GM12878 (cell line): ENCODE data around the gene CDH1. TPM values are rescaled to one million over a fixed set of nuclear protein-coding genes. Genes with fewer than 3 reads are reported as not detected.

Experiments
- ATAC-seq: fragments of 200-7000 bp; cut with Tn5 transposase; 3 replicates; pipeline ENCODE4 v1.9.1; 2020; ENCODE audit warnings: mild to moderate bottlenecking, moderate library complexity
- BruUV-seq: library from RNA; stranded (reverse); fragments of 400-500 nt; replicated peaks from 2 replicates; lab custom pipeline; 2021; lab: Mats Ljungman, UMichigan
- CTCF ChIA-PET: fragments of 300-600 bp; sonication (Branson Sonifier 250); formaldehyde crosslinking; extraction: SDS; loops from one replicate; lab custom pipeline; 2021; ENCODE audit warnings: inconsistent platforms; lab: Yijun Ruan, JAX
- POLR2A ChIA-PET: fragments of 350-600 bp; formaldehyde crosslinking; extraction: SDS; loops from one replicate; lab custom pipeline; 2021; ENCODE audit warnings: inconsistent platforms; lab: Charles Lee
- RAD21 ChIA-PET: fragments of 300-600 bp; sonication (Branson Sonifier 250); formaldehyde crosslinking; loops from one replicate; lab custom pipeline; 2023; ENCODE audit warnings: antibody characterized with exemption; ENCODE audit not compliant: unreplicated experiment; lab: Charles Lee
- SMC1A ChIA-PET: fragments of 300-600 bp; sonication (Branson Sonifier 250); formaldehyde crosslinking; loops from one replicate; lab custom pipeline; 2023; ENCODE audit not compliant: unreplicated experiment, uncharacterized antibody; lab: Charles Lee
- DNase-seq: peaks from one replicate; pipeline ENCODE4 v3.0.0-alpha.2; 2011; ENCODE audit warnings: low read depth, low spot score
- FAIRE-seq: peaks from 3 replicates; lab custom pipeline; 2011; peaks lifted over from hg19 to GRCh38; lab: Jason Lieb, UNC
- H2AFZ ChIP-seq: 2 replicates; pipeline ENCODE4 v1.6.0; 2011; ENCODE audit warnings: low read depth, low read length, control low read depth; ENCODE audit not compliant: control insufficient read depth
- H3K27ac ChIP-seq: 2 replicates; pipeline ENCODE4 v1.5.1; 2011; ENCODE audit warnings: control low read depth; ENCODE audit not compliant: control insufficient read depth, insufficient read depth
- H3K27me3 ChIP-seq, 2 experiments: replicated peaks in 1 of 2; 2 replicates each; pipeline versions ENCODE4 v1.6.0 to v1.6.1; 2011; ENCODE audit warnings: low read length in 1 of 2; ENCODE audit not compliant: control insufficient read depth in 2 of 2, insufficient read depth in 2 of 2
- H3K36me3 ChIP-seq, 2 experiments: 2 replicates each; pipeline ENCODE4 v1.5.1; 2011; ENCODE audit warnings: low read length in 1 of 2; ENCODE audit not compliant: control insufficient read depth in 2 of 2, insufficient read depth in 2 of 2
- H3K4me1 ChIP-seq: 2 replicates; pipeline ENCODE4 v1.6.1; 2011; ENCODE audit warnings: mild to moderate bottlenecking, low read length, moderate library complexity, mixed read lengths; ENCODE audit not compliant: control insufficient read depth, insufficient read depth
- H3K4me2 ChIP-seq: 2 replicates; pipeline ENCODE4 v1.6.0; 2011; ENCODE audit warnings: control low read depth; ENCODE audit not compliant: control insufficient read depth, insufficient read depth
- H3K4me3 ChIP-seq: fragments of 200-600 bp; sonication (generic); 2 replicates; pipeline ENCODE4 v1.5.1; 2016
- H3K79me2 ChIP-seq: 2 replicates; pipeline ENCODE4 v1.6.0; 2011; ENCODE audit warnings: low read length; ENCODE audit not compliant: control insufficient read depth, insufficient read depth
- H3K9ac ChIP-seq: 2 replicates; pipeline ENCODE4 v1.8.0; 2011; ENCODE audit warnings: low read length, control low read depth, mixed read lengths; ENCODE audit not compliant: control insufficient read depth, insufficient read depth
- H3K9me3 ChIP-seq: replicated peaks from 3 replicates; pipeline ENCODE4 v1.5.1; 2011; ENCODE audit warnings: mild to moderate bottlenecking, low read length; ENCODE audit not compliant: control insufficient read depth, insufficient read depth
- H4K20me1 ChIP-seq: 2 replicates; pipeline ENCODE4 v1.6.0; 2011; ENCODE audit not compliant: control insufficient read depth, insufficient read depth
- BCL3 ChIP-seq: IDR thresholded peaks from 2 replicates; pipeline ENCODE4 v1.6.1; 2011; ENCODE audit warnings: borderline replicate concordance, low read depth, mild to moderate bottlenecking, moderate library complexity, low read length; ENCODE audit not compliant: insufficient read depth, poor library complexity, severe bottlenecking
- GABPA ChIP-seq: IDR thresholded peaks from 2 replicates; pipeline ENCODE4 v1.6.1; 2014; ENCODE audit warnings: antibody characterized with exemption, low read depth, mild to moderate bottlenecking, inconsistent platforms
- JUNB ChIP-seq: IDR thresholded peaks from 2 replicates; pipeline ENCODE4 v1.6.1; 2016; ENCODE audit warnings: antibody characterized with exemption, mild to moderate bottlenecking
- KAT2A ChIP-seq: conservative IDR thresholded peaks from 2 replicates; pipeline ENCODE4 v1.6.1; 2011; ENCODE audit warnings: low read depth, low read length; ENCODE audit not compliant: control insufficient read depth
- KDM1A ChIP-seq: fragments of 200-600 bp; sonication (generic); IDR thresholded peaks from 2 replicates; pipeline ENCODE4 v1.6.1; 2016; ENCODE audit warnings: borderline replicate concordance
- SMC3 ChIP-seq: IDR thresholded peaks from 2 replicates; pipeline ENCODE4 v1.6.1; 2011; ENCODE audit warnings: low read length, improper control_type of control experiment, borderline replicate concordance
- SRF ChIP-seq, 2 experiments: IDR thresholded peaks; 2 replicates each; pipeline ENCODE4 v1.6.1; 2011; ENCODE audit warnings: low read depth in 2 of 2, low read length in 2 of 2, mild to moderate bottlenecking in 1 of 2, moderate library complexity in 1 of 2
- SUZ12 ChIP-seq: fragments of 200-600 bp; sonication (generic); IDR thresholded peaks from one replicate; pipeline ENCODE4 v1.6.1; 2018; ENCODE audit warnings: antibody characterized with exemption, mild to moderate bottlenecking; ENCODE audit not compliant: unreplicated experiment
- TARDBP ChIP-seq: IDR thresholded peaks from 2 replicates; pipeline ENCODE4 v1.6.1; 2016; ENCODE audit warnings: borderline replicate concordance
- ZNF217 ChIP-seq: fragments of 450-650 bp; IDR thresholded peaks from 2 replicates; pipeline ENCODE4 v1.6.1; 2017; ENCODE audit warnings: antibody characterized with exemption, mild to moderate bottlenecking
- WGBS: methylation state at CpG from one replicate; pipeline ENCODE4 v1.1.6; 2016; ENCODE audit warnings: low lambda C conversion rate; ENCODE audit not compliant: insufficient replicate concordance, insufficient coverage; ENCODE audit errors: missing lambda C conversion rate; 5-methylcytosine and 5-hydroxymethylcytosine counted together
- in situ Hi-C: fragments of 300-500 bp; cut with MboI; formaldehyde crosslinking; loops from 9 replicates; pipeline ENCODE4 v1.14.3; 2018; ENCODE audit warnings: mixed read lengths
- intact Hi-C: fragments of 100-400 bp; cut with micrococcal nuclease; formaldehyde crosslinking; loops from one replicate; pipeline ENCODE4 v1.14.2; 2022; ENCODE audit not compliant: unreplicated experiment
- polyA plus RNA-seq, 11 experiments: library from polyadenylated mRNA; depleted of rRNA in 4 of 11; unstranded in 6 of 11; stranded (reverse) in 5 of 11; fragments of >200 nt; fragmentation: Nextera tagmentation in 4 of 11; fragmentation: Illumina TruSeq in 1 of 11; extraction: Ambion mirVana in 4 of 11; extraction: Trizol in 1 of 11; gene quantifications; 1 replicate in 1 of 11; 2 replicates in 10 of 11; pipeline versions ENCODE4 v1.2.1 to v1.2.3, GENCODE V29; 2011 to 2016; ENCODE audit warnings: inconsistent platforms in 2 of 11, missing spikeins in 2 of 11, low read depth in 1 of 11
- total RNA-seq, 4 experiments: library from RNA; depleted of rRNA in 3 of 4; stranded (reverse); fragments of >200 nt in 3 of 4; fragmentation: Illumina TruSeq in 1 of 4; extraction: Trizol in 1 of 4; gene quantifications; 2 replicates each; pipeline versions ENCODE4 v1.2.1 to v1.2.3, GENCODE V29; 2013 to 2021

Gene CDH1
- total and polyA plus RNA-seq, 10 of the 15 experiments (the other 5 are each of a cell fraction or from before 2014, with no cell fraction given) = 2.2 to 30.6 (median 17.7) TPM

GRCh38 chr16:68793401-68793857, 56.3 kb downstream of the CDH1 start (continued):
- no peak for TF ChIP-seq SRF (IDR thresholded peaks at IDR 0.05; ENCODE audit: low read depth in 2 of 2, low read length in 2 of 2)
- no peak for TF ChIP-seq GABPA
- no peak for TF ChIP-seq KAT2A
- TF ChIP-seq KDM1A = no peak
- no peak for TF ChIP-seq SUZ12
- TF ChIP-seq JUNB = no peak
- no peak for TF ChIP-seq BCL3

- CTCF ChIA-PET = interaction anchor here (0.6 to 3.2 kb wide), 8 partner anchors 10 to 269 kb away, joined by 3 to 17 read pairs (median 4); no protein-coding TSS in a partner anchor
- H3K4me2 ChIP-seq = no peak overlapping the region
Observed at GRCh38 chr16:68798398-68798797, 61.3 kb downstream of the CDH1 start.

More at GRCh38 chr16:68798398-68798797, 61.3 kb downstream of the CDH1 start:
- RAD21 ChIA-PET = interaction anchor here (0.7 to 1.3 kb wide), 3 partner anchors 22 to 42 kb away, joined by 3 to 9 read pairs (median 4); no protein-coding TSS in a partner anchor
- TF ChIP-seq SMC3 (no peak), ZNF217 (no peak), TARDBP (no peak)
- TF ChIP-seq, all 136 proteins: peak for 0
- no peak overlapping the region for H3K4me3 ChIP-seq
- BruUV-seq = no TSS peak
- FAIRE-seq = no peak
- no peaks in the 10 kb centered on the region for H3K4me1 ChIP-seq
- no peak overlapping the region for H3K27ac ChIP-seq
- WGBS = 91% methylated on average over 2 of the region's 2 CpGs
- no peaks in the 10 kb centered on the region; the same call in 2 of the 3 replicates for H3K9me3 ChIP-seq
- H3K79me2 ChIP-seq = no peaks in the 10 kb centered on the region
- ChIA-PET POLR2A (interaction anchor here (0.7 kb wide), 2 partner anchors 29 to 69 kb away, joined by 3 to 4 read pairs; no protein-coding TSS in a partner anchor), SMC1A (interaction anchor here (0.8 to 7.2 kb wide), 9 partner anchors 8 to 208 kb away, joined by 3 to 46 read pairs (median 5); no protein-coding TSS in a partner anchor)
- H3K36me3 ChIP-seq = no peaks in the 10 kb centered on the region
- in situ Hi-C loops = no loop called here
- DNase-seq = no peak
- H4K20me1 ChIP-seq = no peaks in the 10 kb centered on the region
- intact Hi-C loops = no loop called here
- H2AFZ ChIP-seq = no peak overlapping the region
- H3K27me3 ChIP-seq = no peaks in the 10 kb centered on the region
- no peak overlapping the region for H3K9ac ChIP-seq
- no peak for ATAC-seq
